Keratinocyte (primary cell): ENCODE measurements around the gene ADSS2. TPM values are rescaled to one million over a fixed set of nuclear protein-coding genes. Genes with fewer than 3 reads are reported as not detected.

Source experiments
- DNase-seq: peaks from one replicate; pipeline ENCODE4 v3.0.0-alpha.2; 2011; ENCODE audit warnings: low read depth, missing footprints, low spot score
- FAIRE-seq: peaks from 2 replicates; lab custom pipeline; 2011; peaks lifted over from hg19 to GRCh38; lab: Jason Lieb, UNC
- H2AFZ ChIP-seq: 2 replicates; pipeline ENCODE4 v1.6.0; 2012; ENCODE audit warnings: low read length, control low read depth, inconsistent platforms; ENCODE audit not compliant: control insufficient read depth
- H3K27ac ChIP-seq: 2 replicates; pipeline ENCODE4 v1.5.1; 2011; ENCODE audit warnings: low read length; ENCODE audit not compliant: control insufficient read depth, insufficient read depth
- H3K27me3 ChIP-seq: 3 replicates; pipeline ENCODE4 v1.6.0; 2011; ENCODE audit warnings: low read length; ENCODE audit not compliant: control insufficient read depth, insufficient read depth; ENCODE audit errors: extremely low read depth
- H3K36me3 ChIP-seq, 2 experiments: 2 replicates in 1 of 2; 3 replicates in 1 of 2; pipeline ENCODE4 v1.5.1; 2011; ENCODE audit warnings: low read length in 2 of 2, mild to moderate bottlenecking in 1 of 2; ENCODE audit not compliant: control insufficient read depth in 2 of 2, insufficient read depth in 2 of 2; ENCODE audit errors: extremely low read depth in 1 of 2
- H3K4me1 ChIP-seq: 3 replicates; pipeline ENCODE4 v1.5.1; 2011; ENCODE audit warnings: low read length; ENCODE audit not compliant: control insufficient read depth, insufficient read depth; ENCODE audit errors: extremely low read depth
- H3K4me2 ChIP-seq: 3 replicates; pipeline ENCODE4 v1.6.0; 2011; ENCODE audit warnings: low read depth, low read length; ENCODE audit not compliant: control insufficient read depth, insufficient read depth; ENCODE audit errors: extremely low read depth
- H3K4me3 ChIP-seq, 3 experiments: fragments of 200-600 bp in 1 of 3; sonication (generic) in 1 of 3; 2 replicates in 2 of 3; 3 replicates in 1 of 3; pipeline ENCODE4 v1.5.1; 2011 to 2016; ENCODE audit warnings: low read length in 3 of 3, mild to moderate bottlenecking in 3 of 3, control low read depth in 2 of 3, inconsistent platforms in 1 of 3, low read depth in 1 of 3, mixed read lengths in 1 of 3, mixed run types in 1 of 3, moderate library complexity in 1 of 3; ENCODE audit not compliant: control insufficient read depth in 2 of 3, insufficient read depth in 2 of 3; ENCODE audit errors: extremely low read depth in 1 of 3
- H3K79me2 ChIP-seq: 2 replicates; pipeline ENCODE4 v1.6.0; 2012; ENCODE audit warnings: low read length; ENCODE audit not compliant: control insufficient read depth, insufficient read depth
- H3K9ac ChIP-seq: 3 replicates; pipeline ENCODE4 v1.6.0; 2011; ENCODE audit warnings: low read length; ENCODE audit not compliant: control insufficient read depth, insufficient read depth; ENCODE audit errors: extremely low read depth
- H3K9me1 ChIP-seq: 3 replicates; pipeline ENCODE4 v1.6.0; 2011; ENCODE audit warnings: low read length; ENCODE audit not compliant: control insufficient read depth, insufficient read depth; ENCODE audit errors: extremely low read depth
- H3K9me3 ChIP-seq: 2 replicates; pipeline ENCODE4 v1.5.1; 2012; ENCODE audit warnings: low read depth, low read length; ENCODE audit not compliant: control insufficient read depth
- H4K20me1 ChIP-seq: 3 replicates; pipeline ENCODE4 v1.6.0; 2011; ENCODE audit warnings: low read length; ENCODE audit not compliant: control insufficient read depth, insufficient read depth; ENCODE audit errors: extremely low read depth
- EZH2 ChIP-seq: IDR thresholded peaks from one replicate; pipeline ENCODE4 v1.6.1; 2012; ENCODE audit warnings: inconsistent platforms, mild to moderate bottlenecking, low read length, moderate library complexity
- dilution Hi-C: fragments of 300-500 bp; cut with MboI; formaldehyde crosslinking; loops from one replicate; pipeline ENCODE4 v1.7.0; 2020; ENCODE audit warnings: low sequenced_read_pairs; ENCODE audit not compliant: extremely low pct_ligation_motif_present
- polyA plus RNA-seq, 5 experiments: library from polyadenylated mRNA; depleted of rRNA in 3 of 5; stranded (reverse) in 3 of 5; stranded (forward) in 1 of 5; unstranded in 1 of 5; fragments of >200 nt; gene quantifications; 1 replicate in 1 of 5; 2 replicates in 3 of 5; 3 replicates in 1 of 5; pipeline versions ENCODE4 v1.2.1 to v1.2.3, GENCODE V29; 2011 to 2012; ENCODE audit warnings: missing spikeins in 2 of 5, low read depth in 1 of 5, low replicate concordance in 1 of 5
- TF ChIP-seq, protein P1 (sequence below), 3 experiments: IDR thresholded peaks in 1 of 3; conservative IDR thresholded peaks in 1 of 3; optimal IDR thresholded peaks in 1 of 3; 2 replicates in 2 of 3; 3 replicates in 1 of 3; pipeline versions ENCODE3 to v1.5.1; 2011; ENCODE audit warnings: low read length in 3 of 3, mild to moderate bottlenecking in 3 of 3, moderate library complexity in 2 of 3, control low read depth in 1 of 3, inconsistent platforms in 1 of 3; ENCODE audit not compliant: insufficient read depth in 2 of 3; ENCODE audit errors: extremely low read depth in 1 of 3

The ADSS2 gene
- polyA plus RNA-seq, 1 donor (not counting 4 experiments of a cell fraction or from before 2014, with no cell fraction given): 53.5 TPM

DNA sequence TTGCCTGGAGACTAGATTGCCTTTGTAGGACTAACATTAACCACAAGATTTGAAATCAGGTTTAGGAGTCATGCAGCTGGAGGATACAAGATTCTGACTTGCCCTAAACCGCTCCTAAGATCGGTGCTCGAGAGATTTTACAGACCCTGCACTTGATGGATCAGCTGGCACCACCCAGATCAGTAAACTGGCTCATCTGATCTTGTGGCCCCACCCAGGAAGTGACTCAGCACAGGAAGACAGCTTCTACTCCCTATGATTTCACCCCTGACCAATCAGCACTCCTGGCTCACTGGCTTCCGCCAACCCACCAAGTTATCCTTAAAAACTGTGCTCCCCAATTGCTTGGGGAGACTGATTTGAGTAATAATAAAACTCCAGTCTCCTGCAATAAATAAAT, 8.5 kb upstream of the ADSS2 start:
- Histone ChIP-seq H3K9me1 (no peaks in the 10 kb centered on the region), H3K4me2 (no peak overlapping the region), H3K27me3 (no peaks in the 10 kb centered on the region), H2AFZ (no peak overlapping the region), H3K27ac (no peak overlapping the region), H3K79me2 (no peaks in the 10 kb centered on the region), H3K4me3 (no peak overlapping the region), H4K20me1 (no peaks in the 10 kb centered on the region), H3K4me1 (peaks cover 6% of the 10 kb centered on the region), H3K36me3 (no peaks in the 10 kb centered on the region), H3K9ac (no peak overlapping the region), H3K9me3 (no peaks in the 10 kb centered on the region)
- TF ChIP-seq, protein P1, sequence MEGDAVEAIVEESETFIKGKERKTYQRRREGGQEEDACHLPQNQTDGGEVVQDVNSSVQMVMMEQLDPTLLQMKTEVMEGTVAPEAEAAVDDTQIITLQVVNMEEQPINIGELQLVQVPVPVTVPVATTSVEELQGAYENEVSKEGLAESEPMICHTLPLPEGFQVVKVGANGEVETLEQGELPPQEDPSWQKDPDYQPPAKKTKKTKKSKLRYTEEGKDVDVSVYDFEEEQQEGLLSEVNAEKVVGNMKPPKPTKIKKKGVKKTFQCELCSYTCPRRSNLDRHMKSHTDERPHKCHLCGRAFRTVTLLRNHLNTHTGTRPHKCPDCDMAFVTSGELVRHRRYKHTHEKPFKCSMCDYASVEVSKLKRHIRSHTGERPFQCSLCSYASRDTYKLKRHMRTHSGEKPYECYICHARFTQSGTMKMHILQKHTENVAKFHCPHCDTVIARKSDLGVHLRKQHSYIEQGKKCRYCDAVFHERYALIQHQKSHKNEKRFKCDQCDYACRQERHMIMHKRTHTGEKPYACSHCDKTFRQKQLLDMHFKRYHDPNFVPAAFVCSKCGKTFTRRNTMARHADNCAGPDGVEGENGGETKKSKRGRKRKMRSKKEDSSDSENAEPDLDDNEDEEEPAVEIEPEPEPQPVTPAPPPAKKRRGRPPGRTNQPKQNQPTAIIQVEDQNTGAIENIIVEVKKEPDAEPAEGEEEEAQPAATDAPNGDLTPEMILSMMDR (optimal IDR thresholded peaks at IDR 0.05 in 1 of 3, IDR thresholded peaks at IDR 0.05 in 1 of 3, conservative IDR thresholded peaks at IDR 0.05 in 1 of 3; ENCODE audit: extremely low read depth in 1 of 3, insufficient read depth in 2 of 3, low read length in 3 of 3): no peak
- no peak for TF ChIP-seq EZH2
- DNase-seq (no peak), FAIRE-seq (no peak)
- dilution Hi-C loops: no loop called here

DNA sequence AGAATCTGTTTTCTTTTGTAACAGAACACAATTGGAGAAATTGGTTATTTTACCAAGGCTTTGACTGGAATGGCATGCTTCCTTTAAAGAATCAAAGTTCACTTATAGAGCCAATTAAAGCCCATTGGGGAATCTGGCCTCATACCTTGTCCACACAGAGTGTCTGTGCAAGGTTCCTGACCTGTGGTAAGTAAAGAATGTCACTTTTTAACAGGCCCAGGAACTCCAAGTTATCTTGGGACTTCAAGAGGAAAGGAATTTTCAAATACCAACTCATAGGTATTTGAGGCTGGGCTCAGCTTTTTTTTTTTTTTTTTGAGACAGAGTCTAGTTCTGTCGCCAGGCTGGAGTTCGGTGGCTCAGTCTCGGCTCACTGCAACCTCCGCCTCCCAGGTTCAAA, 7.1 kb upstream of the ADSS2 start:
- H3K79me2 ChIP-seq: no peaks in the 10 kb centered on the region
- H3K4me3 ChIP-seq: no peak overlapping the region
- dilution Hi-C loops: no loop called here
- peaks cover 6% of the 10 kb centered on the region for H3K4me1 ChIP-seq
- no peak for TF ChIP-seq EZH2
- TF ChIP-seq, protein P1 (optimal IDR thresholded peaks at IDR 0.05 in 1 of 3, IDR thresholded peaks at IDR 0.05 in 1 of 3, conservative IDR thresholded peaks at IDR 0.05 in 1 of 3; ENCODE audit: extremely low read depth in 1 of 3, insufficient read depth in 2 of 3, low read length in 3 of 3): no peak
- no peaks in the 10 kb centered on the region for H3K27me3 ChIP-seq
- no peak overlapping the region for H3K27ac ChIP-seq
- no peak for FAIRE-seq
- H2AFZ ChIP-seq: no peak overlapping the region
- no peak overlapping the region for H3K9ac ChIP-seq
- no peaks in the 10 kb centered on the region for H3K9me1 ChIP-seq
- H3K4me2 ChIP-seq: no peak overlapping the region
- no peaks in the 10 kb centered on the region for H3K36me3 ChIP-seq
- H4K20me1 ChIP-seq: no peaks in the 10 kb centered on the region
- no peaks in the 10 kb centered on the region for H3K9me3 ChIP-seq
- no peak for DNase-seq
